Measurements from ENCODE around the gene MINDY1.

The MINDY1 gene, protein sequence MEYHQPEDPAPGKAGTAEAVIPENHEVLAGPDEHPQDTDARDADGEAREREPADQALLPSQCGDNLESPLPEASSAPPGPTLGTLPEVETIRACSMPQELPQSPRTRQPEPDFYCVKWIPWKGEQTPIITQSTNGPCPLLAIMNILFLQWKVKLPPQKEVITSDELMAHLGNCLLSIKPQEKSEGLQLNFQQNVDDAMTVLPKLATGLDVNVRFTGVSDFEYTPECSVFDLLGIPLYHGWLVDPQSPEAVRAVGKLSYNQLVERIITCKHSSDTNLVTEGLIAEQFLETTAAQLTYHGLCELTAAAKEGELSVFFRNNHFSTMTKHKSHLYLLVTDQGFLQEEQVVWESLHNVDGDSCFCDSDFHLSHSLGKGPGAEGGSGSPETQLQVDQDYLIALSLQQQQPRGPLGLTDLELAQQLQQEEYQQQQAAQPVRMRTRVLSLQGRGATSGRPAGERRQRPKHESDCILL

DNA sequence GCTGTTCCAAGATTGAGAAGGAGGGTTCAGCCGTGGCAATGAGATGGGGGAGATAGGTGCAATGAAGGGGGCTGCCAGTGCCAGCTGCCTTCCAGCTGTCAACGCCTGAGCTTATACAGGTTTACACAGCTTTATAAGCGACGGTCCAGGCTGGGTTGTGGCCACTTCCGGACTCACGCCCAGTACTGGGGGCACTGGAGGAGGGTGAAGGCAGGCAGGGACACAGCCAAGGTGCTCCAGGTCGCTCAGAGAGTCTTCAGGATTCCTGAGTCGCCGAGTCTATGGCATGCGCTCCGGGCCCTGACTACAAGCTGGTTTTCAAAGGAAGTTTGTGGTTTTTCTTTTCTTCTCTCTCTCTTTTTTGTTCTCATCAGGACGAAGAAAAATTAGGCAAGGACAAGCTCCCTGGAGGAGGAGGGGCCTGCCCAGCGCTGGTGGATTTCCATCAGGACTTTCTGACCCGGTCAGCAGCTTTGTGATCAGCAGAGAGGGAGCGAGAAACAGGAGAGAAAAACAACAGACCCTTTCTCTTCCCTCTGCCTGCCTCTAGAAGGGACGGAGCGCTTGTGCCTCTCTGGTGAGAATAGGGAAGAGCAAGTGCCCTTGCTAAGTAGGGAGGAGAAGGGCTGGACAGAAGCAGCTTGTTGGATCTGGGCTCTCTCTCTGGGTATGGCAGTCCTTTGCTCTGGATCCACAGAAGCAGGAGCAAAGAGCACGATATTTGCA, at the start of gene MINDY1:
MINDY1 (minus strand) TSS at position 576 of the 726 bp plus-strand sequence. CDS start 4,285 bp downstream, outside the sequence.
- DNase-seq, result no peak

DNA sequence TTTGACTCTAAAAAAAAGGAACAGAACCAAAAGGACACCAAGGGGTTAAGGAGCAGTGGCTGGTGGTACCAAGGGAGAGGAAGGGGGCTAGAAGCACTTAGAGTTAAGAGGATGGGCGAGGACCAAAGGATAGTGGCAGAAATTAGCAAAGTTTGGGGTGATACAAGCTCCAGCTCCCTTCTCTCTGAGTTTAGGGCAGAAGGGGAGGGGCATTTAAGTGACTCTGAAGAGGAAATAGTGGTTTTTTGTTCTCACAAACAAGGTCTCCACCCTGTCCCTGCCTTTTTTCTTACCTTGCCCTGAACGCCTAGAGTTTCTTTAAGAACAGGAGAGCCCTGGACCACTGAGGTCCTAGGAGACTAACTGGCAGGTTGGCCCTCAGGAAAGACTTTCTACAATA, 49.4 kb upstream of the MINDY1 start:
- DNase-seq, result no peak

DNA sequence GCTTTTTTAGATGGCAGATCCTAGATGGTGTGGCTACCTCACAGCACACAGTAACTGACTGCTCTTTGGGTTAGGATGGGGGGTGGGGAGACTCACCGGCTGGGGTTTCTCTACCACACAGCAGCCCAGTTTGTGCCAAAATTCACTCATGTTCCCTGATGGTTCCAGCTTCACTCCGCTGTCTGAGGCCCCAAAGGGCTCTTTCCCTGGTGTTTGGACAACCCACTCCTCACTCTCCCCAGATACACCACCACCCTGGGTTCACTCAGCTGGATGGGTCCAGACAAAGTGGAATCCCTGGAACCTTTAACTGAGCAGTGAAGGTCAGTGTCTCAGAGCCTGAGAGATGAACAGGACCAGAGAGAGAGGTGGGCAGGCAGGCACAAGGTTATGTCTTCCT, 48.9 kb upstream of the MINDY1 start:
- DNase-seq, result no peak

DNA sequence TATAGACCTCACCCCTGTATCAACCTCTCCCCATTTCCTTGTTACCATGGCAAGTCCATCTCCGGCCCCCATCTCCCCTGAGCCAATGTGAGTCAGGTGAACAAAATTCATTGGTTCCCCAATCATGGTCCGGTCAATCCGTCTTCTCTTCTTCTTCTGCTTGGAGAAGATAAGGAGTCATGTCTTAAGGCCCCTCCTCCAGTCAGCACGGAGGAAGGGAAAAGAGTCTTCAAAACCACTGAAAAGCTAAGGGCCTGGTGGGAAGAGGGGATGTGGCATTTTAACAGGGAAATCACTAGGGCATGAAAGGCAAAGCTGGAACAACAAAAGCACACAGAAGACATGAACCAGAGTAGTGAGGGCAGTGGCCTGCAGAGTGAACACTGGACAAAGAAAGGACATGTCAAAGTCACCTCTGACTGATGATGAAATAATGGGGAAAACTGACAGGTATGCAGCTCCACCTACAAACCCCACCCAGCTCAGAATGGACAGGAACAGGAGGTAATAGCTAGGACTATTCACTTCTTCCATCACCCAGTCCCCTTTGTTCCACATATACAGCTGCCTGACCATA, 48.4 kb upstream of the MINDY1 start:
- DNase-seq, result no peak

DNA sequence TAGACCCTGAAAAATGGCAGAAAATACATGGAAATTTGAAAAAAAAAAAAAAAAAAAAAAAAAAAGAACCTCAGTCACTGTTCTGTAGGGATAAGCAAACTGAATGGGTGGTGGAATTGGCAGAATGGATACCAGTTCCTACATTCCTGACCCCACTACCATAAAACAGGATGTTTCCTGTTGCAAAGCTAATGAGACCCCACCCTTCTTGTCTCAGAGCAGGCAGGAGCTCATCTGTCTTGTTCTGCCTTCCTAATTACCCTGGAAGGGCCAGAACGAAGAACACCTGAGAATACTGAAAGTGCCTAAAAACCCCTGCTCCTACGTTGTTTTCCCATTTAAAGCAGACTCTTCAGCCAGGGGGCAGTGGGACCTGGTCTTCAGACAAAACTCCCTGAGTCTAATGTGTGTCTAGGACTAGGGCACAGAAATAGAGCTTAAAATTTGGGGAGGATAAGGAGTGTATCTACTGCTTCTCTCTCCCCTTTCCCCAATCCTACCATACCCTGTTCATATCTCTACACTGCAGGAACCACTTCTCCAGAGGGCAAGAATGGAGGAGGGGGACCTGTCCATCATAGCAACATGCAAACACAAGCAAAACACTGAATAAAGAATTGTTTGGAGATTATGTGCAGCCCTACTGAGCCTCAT, 44.8 kb upstream of the MINDY1 start:
- no peak for DNase-seq

DNA sequence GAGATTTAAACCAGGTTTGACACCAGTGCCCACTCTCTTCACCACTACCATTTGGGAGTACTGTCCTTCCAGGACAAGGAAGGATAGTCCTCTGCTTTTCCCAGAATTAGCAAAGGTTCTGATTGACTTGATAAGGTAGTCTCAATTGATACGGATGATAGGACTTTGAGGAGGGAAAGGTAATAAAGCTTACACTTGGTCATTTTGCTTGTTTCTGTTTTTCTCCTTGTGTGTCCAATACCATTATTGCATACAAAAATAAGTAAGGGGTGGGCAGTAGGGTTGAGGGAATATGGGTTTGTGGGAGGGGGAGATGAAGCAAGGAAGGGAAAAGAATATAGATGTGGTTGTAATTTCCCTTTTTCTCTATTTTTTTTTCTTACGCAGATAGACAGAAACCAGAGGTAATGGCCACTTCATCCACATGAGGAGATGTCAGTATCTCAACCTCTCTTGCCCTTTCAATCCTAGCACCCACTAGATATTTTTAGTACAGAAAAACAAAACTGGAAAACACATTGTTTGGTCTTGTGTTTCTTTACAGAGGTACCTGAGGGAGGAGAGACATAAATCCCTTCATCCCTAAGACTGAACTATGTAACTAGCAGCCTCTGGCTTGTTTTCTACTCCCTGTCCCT, 43.5 kb upstream of the MINDY1 start:
- DNase-seq, result no peak

DNA sequence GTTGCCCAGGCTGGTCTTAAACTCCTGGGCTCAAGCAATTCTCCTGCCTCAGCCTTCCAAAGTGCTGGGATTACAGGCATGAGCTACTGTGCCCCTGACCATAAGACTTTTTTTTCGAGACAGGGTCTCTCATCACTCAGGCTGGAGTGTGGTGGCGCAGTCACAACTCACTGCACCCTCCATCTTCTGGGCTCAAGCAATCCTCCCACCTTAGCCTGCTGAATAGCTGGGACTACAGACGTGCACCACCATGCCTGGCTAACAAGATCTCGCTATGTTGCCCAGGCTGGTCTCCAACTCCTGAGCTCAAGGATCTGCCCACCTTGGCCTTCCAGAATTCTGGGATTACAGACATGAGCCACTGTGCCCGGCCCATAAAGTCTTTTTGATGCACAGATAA, 42.8 kb upstream of the MINDY1 start:
- DNase-seq, result no peak

DNA sequence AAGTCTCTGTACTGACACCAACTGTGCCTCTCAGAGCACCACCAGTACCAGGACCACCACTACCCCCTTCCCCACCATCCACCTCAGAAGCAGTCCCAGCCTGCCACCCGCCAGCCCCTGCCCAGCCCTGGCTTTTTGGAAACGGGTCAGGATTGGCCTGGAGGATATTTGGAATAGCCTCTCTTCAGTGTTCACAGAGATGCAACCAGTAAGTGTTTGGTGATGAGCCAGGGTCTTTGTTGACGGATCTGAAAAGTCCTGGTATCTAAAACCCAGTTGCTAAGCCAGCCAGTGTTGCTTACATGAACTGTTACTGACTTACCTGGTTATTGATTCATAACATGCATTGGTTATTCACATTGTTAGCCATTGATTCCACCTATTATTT, 41.9 kb upstream of the MINDY1 start:
- no peak for DNase-seq

DNA sequence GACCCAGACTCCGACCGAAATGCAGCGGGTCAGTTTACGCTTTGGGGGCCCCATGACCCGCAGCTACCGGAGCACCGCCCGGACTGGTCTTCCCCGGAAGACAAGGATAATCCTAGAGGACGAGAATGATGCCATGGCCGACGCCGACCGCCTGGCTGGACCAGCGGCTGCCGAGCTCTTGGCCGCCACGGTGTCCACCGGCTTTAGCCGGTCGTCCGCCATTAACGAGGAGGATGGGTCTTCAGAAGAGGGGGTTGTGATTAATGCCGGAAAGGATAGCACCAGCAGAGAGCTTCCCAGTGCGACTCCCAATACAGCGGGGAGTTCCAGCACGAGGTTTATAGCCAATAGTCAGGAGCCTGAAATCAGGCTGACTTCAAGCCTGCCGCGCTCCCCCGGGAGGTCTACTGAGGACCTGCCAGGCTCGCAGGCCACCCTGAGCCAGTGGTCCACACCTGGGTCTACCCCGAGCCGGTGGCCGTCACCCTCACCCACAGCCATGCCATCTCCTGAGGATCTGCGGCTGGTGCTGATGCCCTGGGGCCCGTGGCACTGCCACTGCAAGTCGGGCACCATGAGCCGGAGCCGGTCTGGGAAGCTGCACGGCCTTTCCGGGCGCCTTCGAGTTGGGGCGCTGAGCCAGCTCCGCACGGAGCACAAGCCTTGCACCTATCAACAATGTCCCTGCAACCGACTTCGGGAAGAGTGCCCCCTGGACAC, 41.4 kb upstream of the MINDY1 start:
- peak in 2 of 4 experiments; percentile 9 to 25 for DNase-seq

DNA sequence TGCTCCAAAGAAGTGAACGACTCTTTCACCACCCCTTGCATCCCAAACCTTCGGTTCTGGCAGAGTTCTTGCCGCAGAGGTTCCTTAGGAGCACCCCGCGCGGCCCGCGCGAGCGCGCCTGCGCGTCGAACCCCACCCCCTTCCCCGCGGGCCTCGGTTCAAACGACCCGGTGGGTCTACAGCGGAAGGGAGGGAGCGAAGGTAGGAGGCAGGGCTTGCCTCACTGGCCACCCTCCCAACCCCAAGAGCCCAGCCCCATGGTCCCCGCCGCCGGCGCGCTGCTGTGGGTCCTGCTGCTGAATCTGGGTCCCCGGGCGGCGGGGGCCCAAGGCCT, 40.9 kb upstream of the MINDY1 start, which contains the start of gene C1orf56:
C1orf56 (plus strand) TSS at position 161 of the 334 bp plus-strand sequence; CDS start at position 258, 97 bp downstream.
- peak in 3 of 4 experiments; percentile 30 to 39 (median 31) for DNase-seq

DNA sequence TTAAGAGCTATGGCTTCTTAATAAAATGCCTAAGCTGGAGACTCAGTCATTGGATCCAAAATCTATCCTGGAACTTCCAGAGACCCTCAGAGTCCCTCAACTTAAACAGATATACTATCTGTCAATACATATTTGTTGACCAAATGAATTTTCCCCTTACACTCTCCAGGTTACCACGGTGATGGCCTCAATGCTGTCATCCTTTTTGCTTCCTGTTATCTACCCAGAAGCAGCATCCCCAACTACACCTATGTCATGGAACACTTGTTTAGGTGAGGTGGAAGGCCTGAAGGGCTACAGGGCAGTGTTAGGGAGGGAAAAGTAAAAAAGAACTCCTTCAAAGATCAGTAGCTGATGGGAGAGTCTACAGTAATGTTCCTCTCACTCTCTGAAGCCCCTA, 36.5 kb upstream of the MINDY1 start:
- no peak for DNase-seq

DNA sequence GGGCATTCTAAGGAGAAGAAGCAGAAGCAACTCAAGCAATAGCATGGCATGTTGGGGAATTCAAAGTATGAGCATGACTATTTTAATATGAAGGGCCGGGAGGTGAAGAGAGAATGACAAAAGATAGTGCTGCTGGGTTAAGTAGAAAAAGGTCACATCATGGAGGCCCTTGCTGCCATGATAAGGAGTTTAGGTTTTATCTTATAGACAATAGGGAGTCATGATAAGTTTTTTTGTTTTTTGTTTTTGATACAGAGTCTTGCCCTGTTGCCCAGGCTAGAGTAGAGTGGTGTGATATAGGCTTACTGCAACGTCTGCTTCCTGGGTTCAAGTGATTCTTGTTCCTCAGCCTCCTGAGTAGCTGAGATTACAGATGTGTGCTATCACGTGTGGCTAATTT, 32.8 kb upstream of the MINDY1 start:
- no peak for DNase-seq

DNA sequence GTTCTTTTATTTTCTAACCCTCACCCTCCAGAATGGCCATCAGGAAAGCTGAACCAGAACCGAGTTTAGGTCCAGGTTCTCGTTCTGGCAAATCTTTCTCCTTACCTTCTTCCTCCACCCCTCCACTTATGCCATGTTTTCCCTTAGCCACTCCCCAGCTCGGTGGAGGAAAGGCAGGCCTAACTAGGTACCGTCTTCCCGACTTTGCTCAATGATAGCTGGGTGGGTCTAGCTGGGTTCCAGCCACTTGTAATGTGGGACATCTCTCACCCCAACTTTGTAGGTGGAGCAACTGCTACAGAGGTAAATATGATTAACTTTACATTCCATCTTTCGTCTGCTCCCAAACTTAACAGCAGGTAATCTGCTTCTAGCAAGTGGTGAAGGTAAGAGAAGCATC, 30.3 kb upstream of the MINDY1 start:
- no peak for DNase-seq

DNA sequence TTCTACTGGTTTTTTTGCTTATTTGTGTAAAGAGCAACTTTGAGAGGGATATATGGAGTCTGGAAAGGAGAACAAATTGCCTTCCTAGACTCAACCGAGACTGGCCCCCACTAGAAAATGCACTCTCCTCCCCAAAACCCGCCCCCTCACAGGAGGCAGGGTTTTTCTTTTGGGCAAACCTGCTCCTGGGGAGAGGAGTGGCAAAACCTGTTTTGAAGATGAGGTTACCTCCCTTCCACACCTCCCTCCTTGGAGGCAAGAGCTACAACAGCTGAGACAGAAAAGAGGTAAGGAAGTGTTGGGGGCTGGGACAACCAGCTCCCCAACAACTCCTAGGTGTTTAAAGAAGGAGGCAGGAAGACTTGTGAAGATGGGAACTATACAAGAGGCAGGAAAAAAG, 29.7 kb upstream of the MINDY1 start, which contains the start of gene BNIPL:
BNIPL (plus strand) TSS at position 231 of the 400 bp plus-strand sequence; CDS start at position 371, 140 bp downstream.
- no peak for DNase-seq

DNA sequence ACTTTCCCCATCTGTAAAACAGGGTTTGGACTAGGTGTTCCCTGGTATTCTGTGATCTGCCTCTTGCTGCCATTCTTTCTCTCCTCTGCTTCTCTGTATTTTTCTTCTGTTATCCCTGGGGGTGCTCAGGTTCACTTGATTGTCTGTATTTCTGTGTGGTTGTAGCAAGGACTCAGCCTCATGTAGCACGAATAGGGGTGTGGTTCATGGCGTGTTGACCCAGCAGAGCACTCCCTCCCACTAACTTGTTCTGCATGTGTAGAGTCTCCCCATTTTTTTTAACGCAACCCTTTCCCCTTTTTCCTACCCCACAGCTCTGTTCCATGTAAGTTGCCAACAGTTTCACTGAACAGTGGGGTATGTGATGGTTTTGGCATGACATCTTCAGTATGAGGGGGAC, 28.5 kb upstream of the MINDY1 start:
- no peak for DNase-seq

DNA sequence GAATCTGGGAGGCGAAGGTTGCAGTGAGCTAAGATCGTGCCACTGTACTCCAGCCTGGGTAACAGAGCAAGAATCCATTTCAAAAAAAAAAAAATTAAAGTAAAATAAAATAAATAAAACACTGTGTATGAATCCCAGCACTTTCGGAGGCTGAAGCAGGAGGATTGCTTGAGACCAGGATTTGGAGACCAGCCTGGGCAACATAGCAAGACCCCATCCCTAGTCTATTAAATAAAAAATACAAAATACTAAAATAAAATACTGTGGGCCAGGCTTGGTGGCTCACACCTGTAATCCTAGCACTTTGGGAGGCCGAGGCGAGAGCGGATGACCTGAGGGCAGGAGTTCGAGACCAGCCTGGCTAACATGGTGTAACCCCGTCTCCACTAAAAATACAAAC, 25.5 kb upstream of the MINDY1 start:
- DNase-seq, result no peak

DNA sequence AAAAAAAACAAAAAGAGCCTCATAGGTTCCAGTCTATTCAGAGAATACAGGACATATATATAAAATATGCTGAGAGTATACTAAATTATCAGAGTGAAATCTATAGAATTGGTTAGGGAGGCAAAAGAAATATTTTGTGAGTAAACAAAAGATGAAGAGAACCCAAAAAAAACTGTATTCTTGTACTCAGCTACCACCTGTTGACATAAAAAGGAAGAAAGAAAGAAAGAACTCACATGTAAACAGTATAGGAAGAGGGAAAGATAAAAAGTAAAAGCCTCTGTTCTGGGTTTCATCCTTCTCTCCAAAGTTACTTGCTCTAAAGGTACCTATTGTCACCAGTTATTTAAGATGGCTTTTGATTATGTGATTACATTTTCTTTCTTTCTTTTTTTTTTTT, 19.8 kb upstream of the MINDY1 start:
- DNase-seq, result no peak

DNA sequence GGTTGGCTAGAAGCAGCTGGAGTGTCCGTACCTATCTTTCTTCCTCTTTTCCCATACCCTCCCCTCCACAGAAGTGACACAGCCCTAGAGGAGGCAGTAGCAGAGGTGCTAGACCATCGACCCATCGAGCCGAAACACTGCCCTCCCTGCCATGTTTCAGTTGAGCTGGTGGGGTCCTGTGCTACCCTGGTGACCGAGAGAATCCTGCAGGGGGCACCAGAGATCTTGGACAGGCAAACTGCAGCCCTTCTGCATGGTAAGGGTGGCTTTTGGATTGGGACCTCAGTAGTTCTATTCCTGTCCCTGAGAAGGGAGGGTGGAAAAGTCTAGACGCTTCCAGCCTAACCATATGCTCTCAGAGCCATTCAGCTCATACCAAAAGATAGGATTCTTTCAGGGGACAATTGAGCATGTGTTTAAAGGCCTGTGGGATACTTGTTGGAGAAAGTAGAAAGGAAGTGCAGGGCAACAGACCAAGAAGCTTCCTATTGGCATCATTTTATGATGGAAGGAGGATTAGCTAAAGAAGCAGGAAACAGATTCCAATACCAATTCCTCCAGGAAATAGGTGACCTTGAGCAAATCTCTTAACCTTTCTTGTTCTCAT, 17.9 kb upstream of the MINDY1 start:
- peak; percentile 56 to 84 (median 72) for DNase-seq

DNA sequence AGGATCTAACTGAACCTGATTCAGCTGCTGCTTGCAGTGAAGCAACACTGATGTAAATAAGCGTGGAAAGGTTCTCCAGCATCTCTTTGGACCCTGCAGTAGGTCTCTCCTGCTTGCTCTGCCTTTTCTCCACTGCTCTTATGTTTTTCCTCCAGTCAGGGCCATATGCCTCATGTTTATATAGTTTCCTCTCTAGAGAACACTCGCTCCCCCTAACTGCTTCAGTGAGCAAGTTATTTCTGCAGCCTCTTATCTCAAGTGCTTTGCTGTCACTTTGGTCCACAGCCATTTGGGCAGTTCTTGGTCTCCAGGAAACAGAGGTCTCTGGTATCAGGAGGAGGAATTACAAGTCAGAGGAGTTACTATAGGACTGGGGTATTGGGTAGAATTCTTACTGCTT, 6.8 kb upstream of the MINDY1 start:
- DNase-seq, result no peak

DNA sequence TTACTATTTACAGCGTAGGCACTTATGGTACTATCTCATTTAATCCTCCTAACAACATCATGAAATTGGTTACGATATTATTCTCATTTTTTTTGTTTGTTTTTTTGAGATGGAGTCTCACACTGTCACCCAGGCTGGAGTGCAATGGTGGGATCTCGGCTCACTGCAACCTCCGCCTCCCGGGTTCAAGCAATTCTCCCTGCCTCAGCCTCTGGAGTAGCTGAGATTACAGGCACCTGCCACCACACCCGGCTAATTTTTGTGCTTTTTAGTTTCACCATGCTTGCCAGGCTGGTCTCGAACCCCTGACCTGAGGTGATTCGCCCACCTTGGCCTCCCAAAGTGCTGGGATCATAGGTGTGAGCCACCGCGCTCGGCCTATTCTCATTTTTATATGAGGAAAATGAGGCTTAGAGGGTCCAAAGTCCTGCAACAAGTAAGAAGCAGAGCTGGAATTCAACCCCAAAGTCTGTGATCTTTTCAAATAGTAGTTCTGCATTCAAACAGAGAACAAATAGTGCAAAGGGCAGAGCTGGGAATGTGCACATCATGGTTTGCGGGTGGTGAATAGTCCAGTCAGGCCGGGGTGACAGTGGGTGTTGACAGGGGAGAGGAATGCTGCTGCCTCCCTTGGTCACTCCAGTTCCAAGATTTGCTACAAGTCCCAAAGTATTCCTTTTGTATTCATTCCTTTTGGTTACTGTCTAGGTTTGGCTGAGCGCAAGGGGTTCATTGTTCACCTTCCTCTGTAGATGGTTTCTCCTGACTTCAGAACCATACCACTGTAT, 6.2 kb upstream of the MINDY1 start:
- DNase-seq, result no peak

Data from activated CD4-positive, CD25-positive, alpha-beta regulatory T cell (primary cell).